ENCODE measurements around the gene TGIF2.
"Not testable (repeated sequence)": the region's sequence is repeated elsewhere in the genome, so short reads cannot be mapped to it uniquely, and the experiment has no call there.

The TGIF2 gene

DNA sequence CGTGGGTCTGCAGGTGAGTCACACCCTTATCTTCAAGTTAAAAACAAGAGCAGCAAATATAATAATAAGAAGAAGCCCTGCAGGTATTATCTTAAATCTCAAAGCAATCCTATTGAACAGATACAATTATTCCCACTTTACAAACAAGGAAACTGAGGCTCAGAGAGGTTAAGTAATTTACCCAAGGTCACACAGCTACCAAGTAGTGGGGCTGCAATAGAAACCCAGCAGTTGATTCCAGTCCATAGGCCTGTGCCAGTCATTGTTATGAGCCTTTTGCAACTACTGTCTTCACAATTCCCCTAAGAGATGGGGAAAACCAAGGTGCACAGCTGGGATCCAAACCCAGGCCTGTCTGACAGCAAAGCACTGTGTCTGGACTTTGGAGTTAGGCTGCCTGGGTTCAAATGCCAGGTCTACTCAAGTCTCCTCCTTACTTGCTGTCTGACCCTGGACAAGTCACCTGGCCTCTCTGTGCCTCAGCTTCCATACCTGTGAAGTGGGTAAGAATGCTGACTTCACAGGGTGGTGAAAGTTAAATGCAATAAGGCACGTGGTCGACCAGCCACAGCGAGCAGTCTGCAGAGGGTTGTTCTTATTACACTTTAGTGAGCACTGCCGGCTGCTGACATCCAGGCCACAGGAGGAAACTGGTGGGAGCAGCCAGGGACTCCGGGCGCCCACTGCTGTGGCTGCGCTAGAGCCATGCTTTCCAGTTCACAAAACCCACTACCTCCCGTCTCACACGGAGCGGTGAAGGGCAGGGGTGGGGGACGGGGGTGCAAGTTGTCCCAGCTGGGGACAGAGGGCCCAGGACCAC, 26.0 kb upstream of the TGIF2 start:
- DNase-seq, result no peak

GRCh38 chr20:36548006-36548315, 25.4 kb upstream of the TGIF2 start:
- DNase-seq, result no peak

DNA sequence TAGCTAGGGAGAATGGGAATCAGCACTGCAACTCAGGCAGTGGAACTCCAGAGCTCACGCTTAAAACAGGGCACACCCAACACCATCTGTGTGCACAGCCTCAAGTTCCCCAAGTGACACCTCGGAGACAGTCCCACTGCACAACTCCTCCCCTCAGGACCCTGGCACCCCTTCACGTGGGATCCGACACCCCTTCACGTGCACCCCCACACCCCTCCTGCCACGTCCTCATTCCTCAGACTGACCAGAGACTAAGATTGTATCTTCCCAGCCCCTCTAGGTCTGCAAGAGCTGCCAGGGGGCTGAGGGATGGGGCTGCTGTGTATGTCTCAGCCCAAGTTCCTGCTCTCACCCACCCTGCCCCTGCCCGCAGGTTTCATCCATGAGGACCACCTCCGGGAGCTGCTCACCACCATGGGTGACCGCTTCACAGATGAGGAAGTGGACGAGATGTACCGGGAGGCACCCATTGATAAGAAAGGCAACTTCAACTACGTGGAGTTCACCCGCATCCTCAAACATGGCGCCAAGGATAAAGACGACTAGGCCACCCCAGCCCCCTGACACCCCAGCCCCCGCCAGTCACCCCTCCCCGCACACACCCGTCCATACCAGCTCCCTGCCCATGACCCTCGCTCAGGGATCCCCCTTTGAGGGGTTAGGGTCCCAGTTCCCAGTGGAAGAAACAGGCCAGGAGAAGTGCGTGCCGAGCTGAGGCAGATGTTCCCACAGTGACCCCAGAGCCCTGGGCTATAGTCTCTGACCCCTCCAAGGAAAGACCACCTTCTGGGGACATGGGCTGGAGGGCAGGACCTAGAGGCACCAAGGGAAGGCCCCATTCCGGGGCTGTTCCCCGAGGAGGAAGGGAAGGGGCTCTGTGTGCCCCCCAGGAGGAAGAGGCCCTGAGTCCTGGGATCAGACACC, 24.4 kb upstream of the TGIF2 start:
- DNase-seq, result no peak

- no peak for DNase-seq
These were observed 23.8 kb upstream of the TGIF2 start for GRCh38 chr20:36549628-36549941.

DNA sequence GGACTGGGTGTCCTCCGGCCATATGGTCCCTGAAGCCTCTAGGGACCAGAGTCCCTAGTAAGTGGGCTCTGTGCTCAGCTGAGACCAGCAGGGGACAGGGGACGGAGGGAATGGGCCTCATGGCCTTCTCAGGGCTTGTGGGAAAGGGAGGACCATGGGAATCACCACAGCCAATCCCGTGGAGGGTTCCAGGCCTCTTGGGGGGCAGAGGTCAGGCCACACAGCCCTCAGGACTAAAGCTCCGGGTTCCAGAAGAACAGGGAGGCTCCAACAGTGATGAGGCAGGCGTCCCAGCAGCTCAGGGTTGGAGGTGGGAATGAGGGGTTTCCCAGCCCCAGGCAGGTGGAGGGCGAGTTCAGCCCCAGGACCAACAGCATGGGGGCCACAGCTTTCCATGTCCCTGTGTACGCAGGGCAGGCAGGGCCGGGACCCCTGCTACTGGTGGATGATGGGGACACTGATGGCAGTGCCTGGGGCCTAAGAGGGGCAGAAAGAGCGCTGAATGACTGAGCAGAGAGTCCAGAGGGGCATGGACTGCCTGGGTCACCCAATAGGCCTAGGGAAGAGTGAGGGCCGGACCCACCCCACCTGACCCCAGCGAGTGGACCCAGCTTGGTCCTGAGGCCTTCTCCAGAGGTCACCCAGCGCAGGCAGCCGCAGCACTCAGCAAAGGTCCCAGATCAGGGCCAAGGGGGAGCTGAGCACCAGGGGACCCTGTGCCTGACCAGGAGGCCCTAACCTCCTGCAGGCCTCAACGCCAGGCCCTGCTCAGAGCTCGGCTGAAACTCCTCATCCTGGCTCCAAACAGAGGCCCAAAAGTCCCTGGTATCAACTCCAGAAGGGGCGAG, 23.2 kb upstream of the TGIF2 start:
- DNase-seq, result no peak

GRCh38 chr20:36550790-36551299, 22.6 kb upstream of the TGIF2 start:
- no peak for DNase-seq

- DNase-seq, result no peak
These were observed 18.1 kb upstream of the TGIF2 start for GRCh38 chr20:36555248-36555647.

DNA sequence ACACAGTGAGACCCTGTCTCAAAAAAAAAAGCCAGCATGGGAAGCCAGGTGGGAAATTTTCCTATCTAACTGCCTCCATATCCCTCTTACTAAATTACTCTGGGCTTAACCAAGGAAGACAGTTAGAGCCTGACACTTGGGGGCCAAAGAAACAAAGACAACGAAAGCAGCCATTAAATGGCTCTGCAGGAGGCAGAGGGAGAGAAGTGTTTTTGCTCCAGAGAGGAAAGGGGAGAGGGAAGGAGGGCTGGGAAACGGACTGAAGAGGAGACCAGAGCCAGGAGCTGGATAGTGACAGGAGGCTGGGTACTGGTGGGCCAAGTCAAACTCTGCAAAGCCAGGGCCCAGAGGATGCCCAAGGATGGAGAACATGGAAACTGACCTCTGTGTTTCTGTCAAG, 10.7 kb upstream of the TGIF2 start:
- DNase-seq, result no peak

- no peak for DNase-seq
These were observed 10.0 kb upstream of the TGIF2 start for GRCh38 chr20:36563374-36563773.

GRCh38 chr20:36564078-36564725, 9.2 kb upstream of the TGIF2 start:
- not testable (repeated sequence) for DNase-seq

GRCh38 chr20:36564726-36565121, 8.7 kb upstream of the TGIF2 start:
- DNase-seq, result not testable (repeated sequence)

DNA sequence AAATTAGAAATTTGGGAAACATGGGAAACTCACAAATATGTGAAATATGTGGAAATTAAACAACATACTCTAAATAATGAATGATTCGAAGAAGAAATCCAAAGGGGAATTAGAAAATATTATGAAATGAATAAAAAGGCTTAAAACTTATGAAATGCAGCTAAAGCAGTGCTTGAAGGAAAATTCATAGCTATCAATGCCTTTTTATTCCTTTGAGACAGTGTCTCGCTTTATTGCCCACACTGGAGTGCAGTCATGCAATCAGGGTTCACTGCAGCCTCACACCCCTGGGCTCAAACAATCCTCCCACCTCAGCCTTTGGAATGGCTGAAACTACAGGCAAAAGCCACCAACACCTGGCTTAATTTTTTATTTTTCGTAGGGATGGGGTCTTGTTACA, 7.9 kb upstream of the TGIF2 start:
- no peak for DNase-seq

- DNase-seq, result no peak
These were observed 3.5 kb upstream of the TGIF2 start for GRCh38 chr20:36569847-36570429.

GRCh38 chr20:36571564-36572504, 1.6 kb upstream of the TGIF2 start:
- DNase-seq, result no peak

DNA sequence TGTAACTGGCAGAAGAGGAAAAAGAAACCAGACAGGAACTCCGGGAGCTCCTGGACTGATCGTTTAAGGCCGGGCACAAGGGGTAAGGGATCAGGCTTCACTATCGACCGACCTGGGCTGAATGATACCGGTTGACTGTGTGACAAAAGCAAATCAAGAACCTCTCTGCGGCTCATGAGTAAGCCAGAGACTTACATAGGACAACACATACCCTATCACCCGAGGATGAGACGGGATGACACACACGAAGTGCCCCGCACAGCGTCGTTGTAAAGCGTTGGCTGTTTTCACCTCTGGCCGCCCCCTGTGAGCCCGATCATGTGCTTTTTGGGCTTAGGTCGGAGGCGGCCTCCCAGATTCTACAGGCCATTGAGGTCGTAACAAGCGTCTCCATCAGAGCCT, 695 bp upstream of the TGIF2 start:
- DNase-seq, result peak; percentile 63

DNA sequence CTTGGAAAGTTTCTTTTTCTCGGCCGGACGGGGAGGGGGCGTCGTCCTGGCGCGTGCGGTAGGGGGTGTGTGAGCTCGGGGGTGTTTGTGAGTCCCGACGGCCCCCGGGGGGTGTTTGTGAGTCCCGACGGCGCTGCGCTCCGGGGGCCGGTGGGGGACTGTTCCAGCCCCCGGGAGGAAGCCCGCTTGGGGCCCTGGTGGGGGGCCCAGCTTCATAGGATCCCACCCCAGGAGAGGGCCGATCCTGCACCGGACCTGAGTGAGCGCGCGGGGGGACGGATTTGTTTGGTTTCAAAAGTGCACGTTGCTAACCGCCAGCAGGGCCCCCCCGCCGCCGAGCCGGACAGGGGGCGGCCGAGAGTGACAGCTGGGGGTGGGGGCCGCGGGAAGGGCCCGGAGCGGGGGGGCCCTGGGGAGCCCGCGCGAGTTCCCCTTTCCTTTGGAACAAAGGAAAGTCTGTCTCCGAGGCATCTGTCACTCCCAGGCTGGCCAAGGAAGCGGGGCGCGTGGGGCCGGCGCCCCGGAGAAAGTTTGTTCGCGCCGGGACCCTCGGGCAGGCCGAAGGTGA, 485 bp downstream of the TGIF2 start:
- peak; percentile 26 for DNase-seq

DNA sequence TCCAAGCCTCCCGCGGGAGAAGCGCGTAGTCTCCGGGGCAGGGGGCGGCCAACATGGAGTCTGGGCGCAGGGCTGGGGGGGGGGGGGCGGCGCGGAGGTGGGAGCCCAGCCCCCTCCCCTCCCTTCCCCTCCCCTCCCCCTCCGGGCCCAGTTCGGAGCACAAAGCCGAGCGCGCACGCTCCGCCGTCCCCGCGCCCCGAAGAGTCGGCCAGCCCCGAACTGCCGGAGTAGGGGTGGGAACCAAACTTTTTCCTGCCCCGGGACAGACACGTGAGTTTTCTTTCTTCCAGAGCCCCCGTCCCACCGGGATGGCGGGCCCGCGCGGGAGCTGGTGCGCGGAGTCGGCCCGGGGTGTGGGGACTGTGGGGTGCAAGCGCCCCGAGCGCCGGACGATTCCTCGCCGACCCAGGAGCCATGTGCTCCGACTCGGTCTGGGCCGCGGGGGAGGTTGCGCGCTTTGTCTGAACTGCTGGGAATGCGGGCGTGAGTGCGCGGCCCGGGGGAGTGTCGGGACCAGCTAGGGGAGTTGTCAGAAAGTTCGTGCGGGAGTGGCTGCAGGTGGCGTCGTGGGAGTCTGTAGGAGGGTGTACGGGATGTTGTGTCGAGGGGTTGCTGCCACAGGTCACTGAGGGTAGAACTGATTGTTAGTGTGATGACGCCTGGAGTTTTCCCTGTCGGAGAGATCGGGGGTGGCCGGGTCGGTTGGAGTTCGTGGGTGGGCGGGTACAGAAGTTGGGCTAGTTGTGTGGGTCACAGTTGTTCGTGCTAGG, 1.2 kb downstream of the TGIF2 start:
- DNase-seq, result peak; percentile 51

DNA sequence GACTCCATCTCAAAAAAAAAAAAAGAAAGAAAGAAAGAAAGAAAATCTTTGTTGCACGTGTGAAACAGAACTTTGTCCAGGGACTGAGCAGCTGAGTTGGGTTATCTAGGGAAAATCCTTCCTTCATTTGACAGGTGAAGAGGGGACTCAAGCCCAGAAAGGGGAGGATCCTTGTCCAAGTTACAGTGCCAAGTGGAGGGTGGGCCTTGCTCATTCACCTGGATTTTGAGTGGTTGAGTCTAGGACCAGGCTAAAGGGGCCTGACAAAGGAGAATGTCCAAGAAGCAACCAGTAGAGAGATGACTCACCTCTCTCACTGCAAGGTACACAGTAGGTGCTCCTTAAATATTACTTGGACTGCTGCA, 2.7 kb downstream of the TGIF2 start:
- no peak for DNase-seq

GRCh38 chr20:36578356-36579041, 5.1 kb downstream of the TGIF2 start:
- no peak for DNase-seq

All from activated CD4-positive, alpha-beta T cell treated with anti-CD3 and anti-CD28 coated beads, Interleukin-2, amount 50 U/mL, for 1 hour (primary cell).